H9 (cell line): Measurements from ENCODE around the gene SPTLC1. TPM values are rescaled to one million over a fixed set of nuclear protein-coding genes. Genes with fewer than 3 reads are reported as not detected.

Source experiments
- DNase-seq: peaks from one replicate; pipeline ENCODE4 v3.0.0-alpha.2; 2017
- H2AFZ ChIP-seq: one replicate; pipeline ENCODE4 v1.6.1; 2013; ENCODE audit warnings: mild to moderate bottlenecking, low read length, control low read depth, moderate library complexity
- H2AK5ac ChIP-seq: 2 replicates; pipeline ENCODE4 v1.6.1; 2013; ENCODE audit warnings: low read length, control low read depth, mixed read lengths; ENCODE audit not compliant: insufficient read length
- H2BK120ac ChIP-seq: one replicate; pipeline ENCODE4 v1.6.1; 2013; ENCODE audit warnings: low read depth, mild to moderate bottlenecking, low read length, control low read depth, inconsistent platforms; ENCODE audit not compliant: poor library complexity, severe bottlenecking
- H2BK12ac ChIP-seq: 2 replicates; pipeline ENCODE4 v1.6.1; 2013; ENCODE audit warnings: low read length, control low read depth, mixed read lengths, low read depth; ENCODE audit not compliant: insufficient read length
- H2BK15ac ChIP-seq: 2 replicates; pipeline ENCODE4 v1.6.1; 2013; ENCODE audit warnings: low read depth, low read length, control low read depth
- H2BK20ac ChIP-seq: one replicate; pipeline ENCODE4 v1.6.1; 2013; ENCODE audit warnings: low read depth, mild to moderate bottlenecking, low read length, control low read depth, inconsistent platforms; ENCODE audit not compliant: poor library complexity, severe bottlenecking
- H2BK5ac ChIP-seq: 2 replicates; pipeline ENCODE4 v1.6.1; 2013; ENCODE audit warnings: low read length, control low read depth, mixed read lengths; ENCODE audit not compliant: insufficient read length
- H3K14ac ChIP-seq: 2 replicates; pipeline ENCODE4 v1.6.1; 2013; ENCODE audit warnings: low read length, control low read depth; ENCODE audit not compliant: insufficient read depth
- H3K18ac ChIP-seq: 2 replicates; pipeline ENCODE4 v1.6.1; 2013; ENCODE audit warnings: low read depth, mild to moderate bottlenecking, mixed read lengths, low read length, control low read depth; ENCODE audit not compliant: insufficient read length
- H3K23ac ChIP-seq: 2 replicates; pipeline ENCODE4 v1.6.1; 2013; ENCODE audit warnings: low read length, control low read depth, mixed read lengths, low read depth; ENCODE audit not compliant: insufficient read length
- H3K23me2 ChIP-seq: 2 replicates; pipeline ENCODE4 v1.6.1; 2013; ENCODE audit warnings: low read depth, mild to moderate bottlenecking, mixed read lengths, low read length, control low read depth; ENCODE audit not compliant: insufficient read length, poor library complexity, severe bottlenecking
- H3K27ac ChIP-seq: 2 replicates; pipeline ENCODE4 v1.5.1; 2013; ENCODE audit warnings: low read length, control low read depth, mixed read lengths, low read depth; ENCODE audit not compliant: insufficient read length
- H3K27me3 ChIP-seq: 2 replicates; pipeline ENCODE4 v1.6.1; 2013; ENCODE audit warnings: low read length, control low read depth, inconsistent platforms; ENCODE audit not compliant: insufficient read depth
- H3K4ac ChIP-seq: 2 replicates; pipeline ENCODE4 v1.6.1; 2013; ENCODE audit warnings: low read depth, mild to moderate bottlenecking, control low read depth, inconsistent platforms, low read length, moderate library complexity
- H3K4me1 ChIP-seq: 2 replicates; pipeline ENCODE4 v1.6.1; 2013; ENCODE audit warnings: low read length, control low read depth, inconsistent platforms; ENCODE audit not compliant: insufficient read depth
- H3K4me2 ChIP-seq: 2 replicates; pipeline ENCODE4 v1.6.1; 2013; ENCODE audit warnings: low read length, control low read depth, mixed read lengths; ENCODE audit not compliant: insufficient read length, insufficient read depth
- H3K56ac ChIP-seq: 2 replicates; pipeline ENCODE4 v1.6.1; 2013; ENCODE audit warnings: low read depth, mild to moderate bottlenecking, mixed read lengths, low read length, control low read depth; ENCODE audit not compliant: insufficient read length
- H3K79me1 ChIP-seq: 2 replicates; pipeline ENCODE4 v1.6.1; 2013; ENCODE audit warnings: low read depth, mild to moderate bottlenecking, moderate library complexity, low read length, control low read depth, inconsistent platforms; ENCODE audit not compliant: insufficient read depth, poor library complexity, severe bottlenecking
- H3K79me2 ChIP-seq: 2 replicates; pipeline ENCODE4 v1.6.1; 2013; ENCODE audit warnings: low read length, control low read depth, inconsistent platforms; ENCODE audit not compliant: insufficient read depth
- H3K9ac ChIP-seq: 2 replicates; pipeline ENCODE4 v1.6.1; 2013; ENCODE audit warnings: low read length, control low read depth, mixed read lengths; ENCODE audit not compliant: insufficient read length; ENCODE audit errors: extremely low read depth
- H3K9me3 ChIP-seq: one replicate; pipeline ENCODE4 v1.6.1; 2013; ENCODE audit warnings: low read depth, low read length, inconsistent platforms; ENCODE audit not compliant: control insufficient read depth
- H3T11ph ChIP-seq: one replicate; pipeline ENCODE4 v1.6.1; 2013; ENCODE audit warnings: mild to moderate bottlenecking, low read length, control low read depth, inconsistent platforms
- H4K20me1 ChIP-seq: one replicate; pipeline ENCODE4 v1.6.1; 2013; ENCODE audit not compliant: control insufficient read depth, insufficient read length, insufficient read depth
- H4K5ac ChIP-seq: 2 replicates; pipeline ENCODE4 v1.6.1; 2013; ENCODE audit warnings: low read depth, mild to moderate bottlenecking, mixed read lengths, low read length, control low read depth; ENCODE audit not compliant: insufficient read length
- H4K8ac ChIP-seq: replicated peaks from 2 replicates; pipeline ENCODE4 v1.6.1; 2013; ENCODE audit warnings: low read length, control low read depth, mixed read lengths, low read depth; ENCODE audit not compliant: insufficient read length
- H4K91ac ChIP-seq: 2 replicates; pipeline ENCODE4 v1.6.1; 2013; ENCODE audit warnings: low read depth, mild to moderate bottlenecking, moderate library complexity, mixed read lengths, low read length, control low read depth; ENCODE audit not compliant: insufficient read length
- H3K27ac Mint-ChIP-seq, 3 experiments: 2 replicates in 2 of 3; 3 replicates in 1 of 3; pipeline ENCODE4 v1.8.0; 2020 to 2021; ENCODE audit warnings: mixed read lengths in 3 of 3, mild to moderate bottlenecking in 1 of 3, moderate library complexity in 1 of 3
- H3K27me3 Mint-ChIP-seq: 2 replicates; pipeline ENCODE4 v1.8.0; 2021; ENCODE audit warnings: low read depth, mild to moderate bottlenecking, moderate library complexity, mixed read lengths
- H3K36me3 Mint-ChIP-seq, 3 experiments: 2 replicates in 2 of 3; 3 replicates in 1 of 3; pipeline ENCODE4 v1.8.0; 2020 to 2021; ENCODE audit warnings: low read depth in 3 of 3, mixed read lengths in 3 of 3; ENCODE audit not compliant: insufficient read depth in 1 of 3
- H3K4me1 Mint-ChIP-seq, 2 experiments: 2 replicates each; pipeline ENCODE4 v1.8.0; 2020; ENCODE audit warnings: mixed read lengths in 2 of 2
- H3K4me3 Mint-ChIP-seq, 2 experiments: 2 replicates in 1 of 2; 3 replicates in 1 of 2; pipeline ENCODE4 v1.8.0; 2020 to 2021; ENCODE audit warnings: mild to moderate bottlenecking in 2 of 2, mixed read lengths in 2 of 2, moderate library complexity in 1 of 2
- H3K9me3 Mint-ChIP-seq, 2 experiments: 2 replicates in 1 of 2; 3 replicates in 1 of 2; pipeline ENCODE4 v1.8.0; 2020; ENCODE audit warnings: mild to moderate bottlenecking in 2 of 2, mixed read lengths in 2 of 2, moderate library complexity in 1 of 2
- WGBS: extraction: QIAGEN DNeasy Blood & Tissue Kit; methylation state at CpG from one replicate; pipeline ENCODE4 v1.1.7; 2013; ENCODE audit warnings: missing lambda C conversion rate, low lambda C conversion rate, mixed read lengths; ENCODE audit not compliant: insufficient read length; ENCODE audit errors: extremely low coverage; 5-methylcytosine and 5-hydroxymethylcytosine counted together
- total RNA-seq: library from RNA; stranded (reverse); gene quantifications from 2 replicates; pipeline ENCODE4 v1.2.1, GENCODE V29; 2021
- TF ChIP-seq, protein P1 (sequence below): fragments of 200-600 bp; sonication (generic); conservative IDR thresholded peaks from 3 replicates; pipeline ENCODE4 v1.8.0; 2021; ENCODE audit warnings: antibody characterized with exemption, mild to moderate bottlenecking

SPTLC1 gene
- total RNA-seq, 1 experiment from 2014 or later: 73.5 TPM

DNA sequence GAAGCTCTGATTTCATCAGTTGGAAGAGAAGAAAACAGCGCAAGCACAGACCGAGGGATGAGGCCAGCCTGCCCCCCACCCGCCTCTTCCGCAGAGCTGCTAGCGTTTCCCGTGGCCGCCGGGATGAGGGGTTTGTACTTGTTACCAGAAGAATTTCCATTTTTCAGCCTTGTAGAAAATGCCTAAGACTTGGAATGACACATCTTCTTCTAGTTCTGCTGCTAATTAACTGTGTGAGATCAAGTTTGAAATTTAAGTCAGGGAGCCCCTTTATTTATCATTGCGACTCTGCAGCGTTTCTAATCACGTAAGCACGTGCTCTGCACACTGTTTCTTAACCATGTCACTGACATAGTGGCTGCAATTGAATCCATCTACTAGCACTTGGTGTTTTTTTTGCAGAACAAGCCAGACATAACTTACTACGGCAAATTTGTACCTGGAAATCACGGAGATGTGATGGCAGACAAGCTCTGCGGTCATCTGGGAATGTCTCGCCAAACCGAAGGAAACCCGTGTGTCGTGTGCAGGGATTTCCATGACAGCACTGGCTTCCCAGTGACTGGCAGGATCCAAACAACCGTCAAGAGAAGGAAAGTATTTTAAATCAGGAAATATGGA is 123.4 kb downstream of the SPTLC1 start:
- Histone ChIP-seq H3K4me1 (no peaks in the 10 kb centered on the region), H4K5ac (no peak overlapping the region), H3K23ac (no peak overlapping the region), H3K79me1 (no peaks in the 10 kb centered on the region), H3T11ph (no peak overlapping the region), H3K79me2 (no peaks in the 10 kb centered on the region), H3K27ac (no peak overlapping the region), H3K4ac (no peak overlapping the region), H2BK15ac (no peak overlapping the region), H4K91ac (no peak overlapping the region), H2BK120ac (no peak overlapping the region), H3K9ac (no peak overlapping the region), H2BK5ac (no peak overlapping the region), H2AFZ (no peak overlapping the region), H3K4me2 (no peak overlapping the region), H4K8ac (no peak overlapping the region), H3K27me3 (no peaks in the 10 kb centered on the region), H2BK12ac (no peak overlapping the region), H3K18ac (no peak overlapping the region), H2AK5ac (no peak overlapping the region), H3K23me2 (no peaks in the 10 kb centered on the region), H2BK20ac (no peak overlapping the region), H3K56ac (no peak overlapping the region), H3K14ac (no peak overlapping the region), H3K9me3 (no peaks in the 10 kb centered on the region), H4K20me1 (no peaks in the 10 kb centered on the region)
- Mint-ChIP-seq H3K36me3 (no peaks in the 10 kb centered on the region), H3K9me3 (no peaks in the 10 kb centered on the region; a peak in 1 of 5 replicates), H3K4me1 (no peaks in the 10 kb centered on the region), H3K27me3 (peaks cover 5% of the 10 kb centered on the region), H3K4me3 (no peak overlapping the region), H3K27ac (no peak overlapping the region)
- no peak for DNase-seq
- no CpG with 5 or more reads among the region's 20 CpGs for WGBS
- TF ChIP-seq, protein P1, sequence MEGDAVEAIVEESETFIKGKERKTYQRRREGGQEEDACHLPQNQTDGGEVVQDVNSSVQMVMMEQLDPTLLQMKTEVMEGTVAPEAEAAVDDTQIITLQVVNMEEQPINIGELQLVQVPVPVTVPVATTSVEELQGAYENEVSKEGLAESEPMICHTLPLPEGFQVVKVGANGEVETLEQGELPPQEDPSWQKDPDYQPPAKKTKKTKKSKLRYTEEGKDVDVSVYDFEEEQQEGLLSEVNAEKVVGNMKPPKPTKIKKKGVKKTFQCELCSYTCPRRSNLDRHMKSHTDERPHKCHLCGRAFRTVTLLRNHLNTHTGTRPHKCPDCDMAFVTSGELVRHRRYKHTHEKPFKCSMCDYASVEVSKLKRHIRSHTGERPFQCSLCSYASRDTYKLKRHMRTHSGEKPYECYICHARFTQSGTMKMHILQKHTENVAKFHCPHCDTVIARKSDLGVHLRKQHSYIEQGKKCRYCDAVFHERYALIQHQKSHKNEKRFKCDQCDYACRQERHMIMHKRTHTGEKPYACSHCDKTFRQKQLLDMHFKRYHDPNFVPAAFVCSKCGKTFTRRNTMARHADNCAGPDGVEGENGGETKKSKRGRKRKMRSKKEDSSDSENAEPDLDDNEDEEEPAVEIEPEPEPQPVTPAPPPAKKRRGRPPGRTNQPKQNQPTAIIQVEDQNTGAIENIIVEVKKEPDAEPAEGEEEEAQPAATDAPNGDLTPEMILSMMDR: no peak
